HL-60 (cell line): Measurements from ENCODE around the gene SLC7A10.

Experiments used
- POLR2AphosphoS5 ChIP-seq: IDR thresholded peaks from 2 replicates; pipeline ENCODE4 v1.6.1; 2012; ENCODE audit warnings: low read depth
- REST ChIP-seq: IDR thresholded peaks from 2 replicates; pipeline ENCODE4 v1.6.1; 2012; ENCODE audit warnings: low read depth; ENCODE audit not compliant: insufficient replicate concordance
- SPI1 ChIP-seq: IDR thresholded peaks from 2 replicates; pipeline ENCODE4 v1.6.1; 2012; ENCODE audit warnings: low read depth, mild to moderate bottlenecking, borderline replicate concordance
- TF ChIP-seq, protein P1 (sequence below): IDR thresholded peaks from one replicate; pipeline ENCODE4 v1.5.1; 2011; ENCODE audit warnings: low read length, control low read depth, inconsistent platforms; ENCODE audit not compliant: insufficient read depth

GRCh38 chr19:33191501-33191900 lies 34.1 kb downstream of the SLC7A10 start:
- TF ChIP-seq, protein P1, sequence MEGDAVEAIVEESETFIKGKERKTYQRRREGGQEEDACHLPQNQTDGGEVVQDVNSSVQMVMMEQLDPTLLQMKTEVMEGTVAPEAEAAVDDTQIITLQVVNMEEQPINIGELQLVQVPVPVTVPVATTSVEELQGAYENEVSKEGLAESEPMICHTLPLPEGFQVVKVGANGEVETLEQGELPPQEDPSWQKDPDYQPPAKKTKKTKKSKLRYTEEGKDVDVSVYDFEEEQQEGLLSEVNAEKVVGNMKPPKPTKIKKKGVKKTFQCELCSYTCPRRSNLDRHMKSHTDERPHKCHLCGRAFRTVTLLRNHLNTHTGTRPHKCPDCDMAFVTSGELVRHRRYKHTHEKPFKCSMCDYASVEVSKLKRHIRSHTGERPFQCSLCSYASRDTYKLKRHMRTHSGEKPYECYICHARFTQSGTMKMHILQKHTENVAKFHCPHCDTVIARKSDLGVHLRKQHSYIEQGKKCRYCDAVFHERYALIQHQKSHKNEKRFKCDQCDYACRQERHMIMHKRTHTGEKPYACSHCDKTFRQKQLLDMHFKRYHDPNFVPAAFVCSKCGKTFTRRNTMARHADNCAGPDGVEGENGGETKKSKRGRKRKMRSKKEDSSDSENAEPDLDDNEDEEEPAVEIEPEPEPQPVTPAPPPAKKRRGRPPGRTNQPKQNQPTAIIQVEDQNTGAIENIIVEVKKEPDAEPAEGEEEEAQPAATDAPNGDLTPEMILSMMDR, result no peak
- TF ChIP-seq POLR2AphosphoS5 (no peak), REST (no peak), SPI1 (no peak)
